Mesodermal cell (in vitro differentiated cells): ENCODE results near the gene BEND2.

ENCODE experiments used
- H3K27ac ChIP-seq: 2 replicates; pipeline ENCODE4 v1.7.0; 2013; ENCODE audit warnings: mild to moderate bottlenecking, low read depth, low read length, moderate library complexity; ENCODE audit not compliant: severe bottlenecking
- H3K36me3 ChIP-seq: 2 replicates; pipeline ENCODE4 v1.7.1; 2013; ENCODE audit warnings: mild to moderate bottlenecking, low read length, moderate library complexity; ENCODE audit not compliant: control insufficient read depth, insufficient read depth
- H3K4me1 ChIP-seq: one replicate; pipeline ENCODE4 v1.7.1; 2013; ENCODE audit warnings: mild to moderate bottlenecking, low read length; ENCODE audit not compliant: insufficient read depth, control insufficient read depth, poor library complexity, severe bottlenecking
- H3K4me3 ChIP-seq: 2 replicates; pipeline ENCODE4 v1.7.0; 2013; ENCODE audit warnings: low read length, control low read depth, mild to moderate bottlenecking; ENCODE audit not compliant: insufficient read depth, poor library complexity, severe bottlenecking; ENCODE audit errors: extremely low read depth
- H3K9me3 ChIP-seq: 2 replicates; pipeline ENCODE4 v1.7.1; 2013; ENCODE audit warnings: mild to moderate bottlenecking, low read length, moderate library complexity; ENCODE audit not compliant: control insufficient read depth
- WGBS, 2 experiments: methylation state at CpG; one replicate each; pipeline ENCODE4 v1.1.5; 2013; ENCODE audit warnings: missing lambda C conversion rate in 2 of 2; ENCODE audit not compliant: insufficient coverage in 2 of 2; 5-methylcytosine and 5-hydroxymethylcytosine counted together

The BEND2 gene

GRCh38 chrX:18146954-18147353, 73.7 kb downstream of the BEND2 start:
- Histone ChIP-seq H3K4me1 (no peaks in the 10 kb centered on the region), H3K4me3 (no peak overlapping the region), H3K27ac (no peak overlapping the region), H3K9me3 (no peaks in the 10 kb centered on the region), H3K36me3 (no peaks in the 10 kb centered on the region)
- WGBS, 2 experiments: 28 to 39% methylated on average over 2 to 5 of the region's 6 CpGs

GRCh38 chrX:18146009-18146408, 74.7 kb downstream of the BEND2 start:
- WGBS, 2 experiments: no CpG with 5 or more reads among the region's 2 CpGs
- no peaks in the 10 kb centered on the region for H3K36me3 ChIP-seq
- H3K9me3 ChIP-seq: no peaks in the 10 kb centered on the region
- no peak overlapping the region for H3K27ac ChIP-seq
- no peaks in the 10 kb centered on the region for H3K4me1 ChIP-seq
- H3K4me3 ChIP-seq: no peak overlapping the region

- Histone ChIP-seq H3K36me3 (no peaks in the 10 kb centered on the region), H3K9me3 (no peaks in the 10 kb centered on the region), H3K4me3 (no peak overlapping the region), H3K4me1 (no peaks in the 10 kb centered on the region), H3K27ac (no peak overlapping the region)
- 95% methylated on average over 4 of the region's 6 CpGs; no CpG with 5 or more reads in 1 of the 2 experiments for WGBS, 2 experiments
Observed at GRCh38 chrX:18136816-18137215, 83.9 kb downstream of the BEND2 start.

- H3K9me3 ChIP-seq: no peaks in the 10 kb centered on the region
- H3K36me3 ChIP-seq: no peaks in the 10 kb centered on the region
- H3K27ac ChIP-seq: no peak overlapping the region
- 72 to 90% methylated on average over 2 to 4 of the region's 6 CpGs for WGBS, 2 experiments
- no peak overlapping the region for H3K4me3 ChIP-seq
- no peaks in the 10 kb centered on the region for H3K4me1 ChIP-seq
Observed at GRCh38 chrX:18133605-18134004, 87.1 kb downstream of the BEND2 start.

- Histone ChIP-seq H3K4me1 (no peaks in the 10 kb centered on the region), H3K36me3 (no peaks in the 10 kb centered on the region), H3K9me3 (no peaks in the 10 kb centered on the region), H3K27ac (no peak overlapping the region), H3K4me3 (no peak overlapping the region)
- 87% methylated on average over 3 to 5 of the region's 8 CpGs for WGBS, 2 experiments
Observed at GRCh38 chrX:18129690-18130089, 91.0 kb downstream of the BEND2 start.

- H3K27ac ChIP-seq: no peak overlapping the region
- H3K36me3 ChIP-seq: no peaks in the 10 kb centered on the region
- no peak overlapping the region for H3K4me3 ChIP-seq
- H3K9me3 ChIP-seq: no peaks in the 10 kb centered on the region
- H3K4me1 ChIP-seq: no peaks in the 10 kb centered on the region
Observed at GRCh38 chrX:18126971-18127370, 93.7 kb downstream of the BEND2 start.

GRCh38 chrX:18119856-18120255, 100.8 kb downstream of the BEND2 start:
- no CpG with 5 or more reads among the region's 2 CpGs for WGBS, 2 experiments
- Histone ChIP-seq H3K4me1 (no peaks in the 10 kb centered on the region), H3K36me3 (no peaks in the 10 kb centered on the region), H3K4me3 (no peak overlapping the region), H3K27ac (no peak overlapping the region), H3K9me3 (no peaks in the 10 kb centered on the region)
